GM19468 (cell line): ENCODE measurements around the gene PTPRM.
"Not testable (repeated sequence)": the region's sequence is repeated elsewhere in the genome, so short reads cannot be mapped to it uniquely, and the experiment has no call there.

Experiments used
- ATAC-seq: cut with Tn5 transposase; IDR thresholded peaks from one replicate; pipeline ENCODE4 v1.9.1; 2021; ENCODE audit warnings: mild to moderate bottlenecking, moderate library complexity, moderate number of reproducible peaks; ENCODE audit not compliant: unreplicated experiment; ENCODE audit errors: extremely low read depth

The PTPRM gene

DNA sequence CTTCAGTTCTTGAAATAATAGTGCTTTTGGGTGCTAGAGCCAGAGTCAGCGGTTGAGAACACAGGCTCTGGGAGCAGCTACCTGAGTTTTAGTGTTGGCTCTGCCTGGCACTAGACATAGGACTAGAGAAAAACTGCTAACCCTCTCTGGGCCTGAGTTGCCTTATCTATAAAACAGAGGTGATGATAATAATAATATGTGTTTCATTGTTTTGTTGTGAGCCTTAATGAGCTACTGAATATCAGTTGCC, 391.7 kb downstream of the PTPRM start:
- ATAC-seq, result no peak

DNA sequence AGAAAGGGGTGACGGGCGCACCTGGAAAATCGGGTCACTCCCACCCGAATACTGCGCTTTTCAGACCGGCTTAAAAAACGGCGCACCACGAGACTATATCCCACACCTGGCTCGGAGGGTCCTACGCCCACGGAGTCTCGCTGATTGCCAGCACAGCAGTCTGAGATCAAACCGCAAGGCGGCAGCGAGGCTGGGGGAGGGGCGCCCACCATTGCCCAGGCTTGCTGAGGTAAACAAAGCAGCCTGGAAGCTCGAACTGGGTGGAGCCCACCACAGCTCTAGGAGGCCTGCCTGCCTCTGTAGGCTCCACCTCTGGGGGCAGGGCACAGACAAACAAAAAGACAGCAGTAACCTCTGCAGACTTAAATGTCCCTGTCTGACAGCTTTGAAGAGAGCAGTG, 399.6 kb downstream of the PTPRM start:
- ATAC-seq, result not testable (repeated sequence)

DNA sequence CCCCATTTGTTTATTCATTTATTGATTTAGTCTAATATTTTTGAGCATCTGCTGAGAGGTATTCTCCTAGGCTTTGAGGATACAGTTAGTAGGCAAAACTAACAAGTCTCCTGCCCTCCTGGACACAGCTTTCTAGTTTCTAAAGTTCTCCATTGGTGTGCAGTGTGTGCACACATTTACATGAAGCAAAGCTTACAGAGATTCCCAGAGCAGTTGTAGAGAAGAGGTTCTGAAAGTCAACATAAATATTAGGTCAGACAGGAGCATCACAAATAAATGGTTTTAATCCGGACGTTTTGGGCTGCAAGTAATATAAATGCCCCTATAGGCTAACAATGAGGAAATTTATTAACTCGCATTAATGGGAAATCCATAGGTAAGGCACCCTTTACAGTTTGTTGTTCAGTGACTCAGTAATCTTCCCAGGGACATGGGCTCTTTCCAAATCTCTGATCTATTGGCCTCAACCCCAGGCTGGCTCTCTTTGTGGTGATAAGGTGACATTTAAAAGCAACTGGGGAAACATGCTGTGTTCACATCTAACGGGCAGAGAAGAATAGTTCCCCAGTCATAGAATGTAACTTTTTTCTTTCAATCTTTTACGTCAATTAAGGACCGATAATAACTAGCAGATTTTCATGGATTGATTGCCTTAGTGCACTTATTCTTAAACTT, 407.2 kb downstream of the PTPRM start:
- ATAC-seq, result no peak

DNA sequence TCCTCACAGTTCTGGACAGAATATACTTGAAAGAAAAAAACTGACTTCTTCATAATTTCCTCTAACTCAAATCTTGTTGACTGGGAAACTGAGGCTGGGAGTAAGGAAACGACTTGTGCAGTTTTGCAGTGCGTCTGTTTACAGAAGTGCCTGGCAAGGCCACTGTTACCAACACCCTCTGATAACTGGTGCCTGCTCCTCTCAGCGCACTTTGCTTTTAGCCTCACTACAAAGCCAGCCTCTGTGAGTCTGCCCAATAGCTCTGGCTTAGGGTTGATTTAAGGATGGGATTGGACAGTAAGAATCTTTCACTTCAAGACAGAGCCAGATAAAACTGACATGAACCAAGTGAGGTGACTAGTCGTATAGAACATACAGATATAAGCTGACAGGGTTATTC, 410.8 kb downstream of the PTPRM start:
- no peak for ATAC-seq

GRCh38 chr18:7978834-7979233, 411.7 kb downstream of the PTPRM start:
- no peak for ATAC-seq

DNA sequence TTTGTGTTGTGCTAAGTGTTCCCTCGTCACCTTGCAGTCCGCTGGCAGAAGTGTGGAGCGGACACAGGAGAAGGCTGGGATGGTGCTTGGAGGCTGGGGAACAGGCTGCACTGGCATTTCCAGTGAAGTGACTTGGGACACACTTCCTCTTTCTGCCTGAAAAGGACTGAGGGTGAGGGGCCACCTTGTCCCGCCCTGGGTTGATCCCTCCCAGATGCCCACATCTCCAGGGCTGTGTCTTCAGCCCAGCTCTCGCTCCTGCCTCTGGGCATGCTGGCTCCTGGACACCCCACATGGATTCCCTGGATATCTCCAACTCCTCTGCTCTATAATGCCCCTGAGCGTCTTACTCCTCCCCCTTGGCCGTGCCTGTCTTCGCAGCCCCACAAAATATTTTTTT, 412.6 kb downstream of the PTPRM start:
- no peak for ATAC-seq

DNA sequence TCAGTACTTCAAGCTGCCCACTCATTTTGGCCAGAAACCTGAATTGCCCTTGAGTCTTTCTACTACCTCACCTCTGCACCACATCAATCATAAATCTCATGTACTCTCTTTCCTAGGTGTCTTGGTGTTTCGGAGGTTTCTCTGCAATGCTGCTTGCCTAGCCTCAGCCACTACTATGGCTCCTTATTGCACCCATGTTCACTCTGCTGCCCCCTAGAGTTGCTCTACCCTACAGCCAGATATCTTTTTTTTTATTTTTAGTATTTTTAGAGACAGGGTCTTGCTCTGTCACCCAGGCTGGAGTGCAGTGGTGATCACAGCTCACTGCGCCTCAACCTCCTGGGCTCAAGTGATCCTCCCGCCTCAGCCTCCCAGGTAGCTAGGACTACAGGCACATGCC, 413.0 kb downstream of the PTPRM start:
- no peak for ATAC-seq

DNA sequence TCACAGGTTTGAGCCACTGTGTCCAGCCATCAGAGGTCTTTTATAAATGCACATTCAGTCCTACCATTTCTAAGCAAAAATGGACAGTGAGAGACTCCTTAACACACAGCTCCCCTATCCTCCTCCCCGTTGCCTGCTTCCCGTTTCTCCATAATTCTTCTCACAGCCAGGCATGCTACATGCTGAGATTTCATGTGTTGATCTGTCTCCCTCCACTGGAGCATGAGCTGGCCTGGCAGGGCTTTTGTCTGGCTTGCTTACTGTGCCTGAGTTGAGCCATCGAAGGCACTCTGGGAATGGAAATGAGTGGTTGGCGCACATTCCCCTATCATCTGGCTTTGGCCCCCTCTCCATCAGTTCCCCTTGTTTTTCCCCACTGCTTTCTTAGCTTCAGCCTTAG, 413.5 kb downstream of the PTPRM start:
- ATAC-seq, result no peak

DNA sequence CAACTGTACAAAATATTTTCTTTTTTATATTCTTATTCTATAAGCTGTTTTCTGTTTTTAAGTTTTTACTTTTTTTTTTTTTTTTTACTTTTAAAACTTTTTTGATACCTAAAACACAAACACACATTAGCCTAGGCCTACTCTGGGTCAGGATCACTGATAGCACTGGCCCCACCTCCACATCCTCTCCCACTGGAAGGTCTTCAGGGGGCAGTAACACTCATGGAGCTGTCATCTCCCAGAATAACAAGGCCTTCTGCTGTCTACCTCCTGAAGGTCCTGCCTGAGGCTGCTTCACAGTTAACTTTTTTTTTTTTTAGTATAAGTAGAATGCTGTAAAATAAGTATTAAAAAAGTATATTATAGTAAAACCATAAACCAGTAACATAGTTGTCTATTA, 415.1 kb downstream of the PTPRM start:
- ATAC-seq, result no peak

DNA sequence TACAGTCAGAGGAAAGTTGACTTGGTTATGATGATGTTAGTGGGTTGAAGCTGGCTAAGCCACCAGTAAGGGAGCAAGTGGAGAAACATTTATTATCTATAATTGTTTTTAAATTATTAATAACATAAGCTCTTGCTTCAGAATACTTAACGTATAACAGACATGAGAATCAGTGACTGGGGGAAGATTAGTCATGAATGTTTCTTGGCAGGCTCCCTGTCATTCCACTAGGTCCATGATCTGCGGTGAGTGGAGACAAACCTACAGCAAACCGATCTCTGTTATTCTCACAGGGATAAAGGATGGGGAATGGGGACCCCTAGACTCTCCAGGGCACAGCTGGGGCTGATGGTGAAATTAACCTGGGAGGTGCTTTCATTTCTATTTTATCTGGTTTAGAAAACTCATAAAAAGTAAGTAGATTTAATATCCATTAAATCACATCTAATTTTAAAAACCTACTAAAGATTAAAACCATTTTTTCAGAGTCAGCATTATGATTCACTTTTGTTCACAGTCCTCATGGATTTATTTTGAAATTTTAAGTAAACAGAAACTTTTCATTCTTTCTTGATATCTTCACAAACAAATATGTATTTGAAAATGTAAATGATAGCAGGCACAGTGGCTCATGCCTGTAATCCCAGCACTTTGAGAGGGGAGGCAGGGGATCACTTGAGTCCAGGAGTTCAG, 420.3 kb downstream of the PTPRM start:
- no peak for ATAC-seq

- ATAC-seq, result no peak
Measured at GRCh38 chr18:7990670-7991069, 423.6 kb downstream of the PTPRM start.

DNA sequence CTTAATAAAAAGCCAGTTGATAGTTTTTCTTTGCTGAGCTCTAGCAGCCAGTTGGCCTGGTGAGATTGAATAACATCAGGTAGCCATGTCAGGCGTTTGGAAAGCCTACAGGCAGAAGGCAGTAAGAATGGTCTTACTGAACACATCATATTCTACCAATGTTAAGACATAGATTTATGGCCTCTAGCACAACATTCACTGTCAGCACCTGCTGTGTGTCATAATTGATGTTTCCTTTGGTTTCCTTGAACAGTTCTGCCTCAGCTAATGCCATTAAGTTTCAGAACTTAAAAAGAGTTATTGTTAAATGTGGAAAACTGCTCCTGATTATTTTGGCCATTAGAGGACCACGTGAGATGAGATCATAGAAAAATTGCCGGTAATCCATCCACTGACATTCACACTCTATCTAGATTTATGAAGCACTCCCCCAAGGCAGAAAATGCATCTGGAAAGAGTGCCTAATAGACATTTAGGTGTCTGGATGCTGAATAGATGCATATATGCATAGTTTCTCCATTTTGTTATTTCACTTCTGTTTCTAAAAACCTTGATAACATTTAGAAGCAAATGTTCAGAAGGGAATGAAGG, 434.7 kb downstream of the PTPRM start:
- ATAC-seq, result no peak

DNA sequence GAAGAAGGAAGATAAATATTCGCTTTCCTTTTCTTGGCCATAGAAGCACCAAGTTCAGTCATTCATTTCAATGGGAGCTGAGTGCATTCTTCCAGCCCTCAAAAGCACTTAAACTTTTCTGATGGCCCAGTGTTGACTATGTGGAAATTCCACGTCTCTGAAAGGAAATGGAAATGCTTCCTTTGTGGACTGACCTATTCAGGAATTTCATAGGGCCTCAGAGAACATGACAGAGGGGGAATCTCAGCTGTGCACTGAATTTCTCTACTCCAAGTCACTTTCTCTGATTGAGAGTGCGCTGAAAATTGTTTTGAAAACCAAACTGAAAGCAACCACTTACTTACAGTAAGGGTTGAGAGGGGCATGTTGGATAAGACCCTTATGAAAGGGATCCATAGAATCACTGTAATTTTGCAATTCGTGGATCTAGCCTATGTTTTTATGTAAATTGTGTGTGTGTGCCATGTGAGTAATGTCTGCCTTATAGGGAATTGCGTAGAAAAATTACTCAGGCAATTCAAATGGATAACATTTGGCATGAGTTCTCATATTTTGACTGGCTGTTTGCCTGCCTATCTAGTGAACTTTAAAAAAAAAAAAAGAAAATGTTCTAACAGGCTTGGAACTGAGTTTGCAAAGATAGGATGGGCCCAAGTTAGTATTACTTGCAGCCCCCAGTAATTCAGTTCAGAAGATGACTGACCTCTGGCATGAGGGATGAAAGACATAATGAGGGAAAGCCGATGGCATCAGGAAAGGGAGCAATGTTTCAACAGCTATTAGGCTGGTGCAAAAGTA, 437.0 kb downstream of the PTPRM start:
- ATAC-seq, result no peak

- no peak for ATAC-seq
Measured at GRCh38 chr18:8004792-8005191, 437.7 kb downstream of the PTPRM start.

GRCh38 chr18:8005870-8006569, 438.9 kb downstream of the PTPRM start:
- no peak for ATAC-seq

GRCh38 chr18:8006979-8007378, 439.9 kb downstream of the PTPRM start:
- ATAC-seq, result no peak

- no peak for ATAC-seq
Measured at GRCh38 chr18:8008033-8008432, 440.9 kb downstream of the PTPRM start.

- no peak for ATAC-seq
Measured at GRCh38 chr18:8011361-8011760, 444.2 kb downstream of the PTPRM start.

GRCh38 chr18:8011906-8012305, 444.8 kb downstream of the PTPRM start:
- ATAC-seq, result no peak

- no peak for ATAC-seq
Measured at GRCh38 chr18:8018701-8019331, 451.7 kb downstream of the PTPRM start.
